Suprapubic skin (tissue), 4 donors: ENCODE measurements around the gene ETV2. TPM values are rescaled to one million over a fixed set of nuclear protein-coding genes. Genes with fewer than 3 reads are reported as not detected.

Experiments used
- DNase-seq, 2 donors: peaks; one replicate each; pipeline ENCODE4 v3.0.0-alpha.2; 2019; ENCODE audit warnings: low spot score in 2 of 2
- H3K27ac ChIP-seq: fragments of 200-600 bp; sonication (generic); one replicate; pipeline ENCODE4 v1.5.1; 2019
- H3K27me3 ChIP-seq: fragments of 200-600 bp; sonication (generic); one replicate; pipeline ENCODE4 v1.5.1; 2019
- H3K36me3 ChIP-seq: fragments of 200-600 bp; sonication (generic); one replicate; pipeline ENCODE4 v1.5.1; 2019
- H3K4me1 ChIP-seq: fragments of 200-600 bp; sonication (generic); one replicate; pipeline ENCODE4 v1.5.1; 2019
- H3K4me3 ChIP-seq: fragments of 200-600 bp; sonication (generic); one replicate; pipeline ENCODE4 v1.5.1; 2019; ENCODE audit warnings: mild to moderate bottlenecking
- H3K9me3 ChIP-seq: fragments of 200-600 bp; sonication (generic); one replicate; pipeline ENCODE4 v1.5.1; 2019
- CTCF ChIP-seq, 2 donors: fragments of 200-600 bp in 1 of 2; fragments of 450-650 bp in 1 of 2; sonication (generic) in 1 of 2; IDR thresholded peaks; one replicate each; pipeline ENCODE4 v1.5.1; 2016 to 2019; ENCODE audit warnings: antibody characterized with exemption in 2 of 2, mild to moderate bottlenecking in 1 of 2, moderate library complexity in 1 of 2
- EP300 ChIP-seq: sonication (generic); formaldehyde crosslinking; IDR thresholded peaks from one replicate; pipeline ENCODE4 v1.6.1; 2017; ENCODE audit warnings: antibody characterized with exemption
- POLR2A ChIP-seq, 2 donors: fragments of 450-650 bp; IDR thresholded peaks; one replicate each; pipeline ENCODE4 v1.6.1; 2017; ENCODE audit warnings: antibody characterized with exemption in 2 of 2, mild to moderate bottlenecking in 2 of 2, moderate library complexity in 2 of 2
- POLR2AphosphoS5 ChIP-seq, 3 donors: sonication (generic); formaldehyde crosslinking; IDR thresholded peaks; one replicate each; pipeline ENCODE4 v1.6.1; 2017; ENCODE audit warnings: antibody characterized with exemption in 3 of 3
- WGBS: methylation state at CpG from one replicate; pipeline ENCODE4 v1.1.5; 2018; 5-methylcytosine and 5-hydroxymethylcytosine counted together
- total RNA-seq, 4 donors: library from RNA; depleted of rRNA; stranded (reverse); fragments of >200 nt; gene quantifications; one replicate each; pipeline ENCODE4 v1.1.0, GENCODE V29; 2016

The ETV2 gene
- total RNA-seq, 4 donors from 2014 or later: 1.0 to 4.0 (median 1.9) TPM

DNA sequence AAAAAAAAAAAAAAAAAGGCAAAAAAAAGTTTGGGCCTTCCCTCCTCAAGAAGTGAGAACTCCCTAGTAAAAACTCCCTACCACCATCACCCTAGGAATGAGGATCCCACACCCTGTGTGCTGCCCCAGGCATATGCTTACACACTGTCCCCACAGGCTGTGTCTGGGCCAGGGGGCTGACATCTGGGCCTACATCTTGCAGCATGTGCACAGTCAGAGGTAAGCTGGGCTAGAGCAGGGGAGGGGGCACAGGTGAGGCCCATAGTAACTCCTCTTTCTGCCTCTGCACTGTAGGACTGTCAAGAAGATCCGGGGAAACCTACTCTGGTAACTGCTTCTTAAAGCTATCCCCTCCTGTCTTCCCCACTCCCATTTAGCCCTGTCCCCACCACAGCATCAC lies 28.0 kb upstream of the ETV2 start:
- Histone ChIP-seq H3K4me3 (no peak overlapping the region), H3K4me1 (peaks cover 12% of the 10 kb centered on the region), H3K9me3 (no peaks in the 10 kb centered on the region), H3K27me3 (no peaks in the 10 kb centered on the region), H3K27ac (no peak overlapping the region), H3K36me3 (peaks cover 36% of the 10 kb centered on the region)
- no peak for TF ChIP-seq CTCF (IDR thresholded peaks at IDR 0.05)
- TF ChIP-seq EP300: no peak
- 67% methylated on average over 1 of the region's 1 CpG for WGBS
- no peak for DNase-seq

- Histone ChIP-seq H3K27ac (no peak overlapping the region), H3K36me3 (peaks cover 51% of the 10 kb centered on the region), H3K9me3 (no peaks in the 10 kb centered on the region), H3K27me3 (no peaks in the 10 kb centered on the region), H3K4me3 (no peak overlapping the region), H3K4me1 (peaks cover 12% of the 10 kb centered on the region)
- 85% methylated on average over 11 of the region's 17 CpGs for WGBS
- no peak for TF ChIP-seq CTCF (IDR thresholded peaks at IDR 0.05)
- no peak for TF ChIP-seq EP300
- no peak for TF ChIP-seq POLR2A (IDR thresholded peaks at IDR 0.05)
- TF ChIP-seq POLR2AphosphoS5 (IDR thresholded peaks at IDR 0.05): no peak
- no peak for DNase-seq
Measured at GRCh38 chr19:35615036-35615435, 26.5 kb upstream of the ETV2 start.

- H3K9me3 ChIP-seq: no peaks in the 10 kb centered on the region
- peaks cover 63% of the 10 kb centered on the region for H3K36me3 ChIP-seq
- H3K4me3 ChIP-seq: no peak overlapping the region
- no peaks in the 10 kb centered on the region for H3K4me1 ChIP-seq
- TF ChIP-seq POLR2A (IDR thresholded peaks at IDR 0.05) (no peak), POLR2AphosphoS5 (IDR thresholded peaks at IDR 0.05) (no peak), CTCF (IDR thresholded peaks at IDR 0.05) (no peak), EP300 (no peak)
- 80% methylated on average over 6 of the region's 7 CpGs for WGBS
- DNase-seq: no peak
- H3K27me3 ChIP-seq: no peaks in the 10 kb centered on the region
- H3K27ac ChIP-seq: no peak overlapping the region
Measured at GRCh38 chr19:35618857-35619256, 22.7 kb upstream of the ETV2 start.

- TF ChIP-seq POLR2AphosphoS5 (IDR thresholded peaks at IDR 0.05) (no peak), EP300 (no peak), POLR2A (IDR thresholded peaks at IDR 0.05) (no peak), CTCF (IDR thresholded peaks at IDR 0.05) (no peak)
- H3K27me3 ChIP-seq: no peaks in the 10 kb centered on the region
- peaks cover 63% of the 10 kb centered on the region for H3K36me3 ChIP-seq
- no peaks in the 10 kb centered on the region for H3K9me3 ChIP-seq
- H3K27ac ChIP-seq: no peak overlapping the region
- H3K4me1 ChIP-seq: no peaks in the 10 kb centered on the region
- no peak overlapping the region for H3K4me3 ChIP-seq
- DNase-seq: no peak
- WGBS: 95% methylated on average over 10 of the region's 12 CpGs
Measured at GRCh38 chr19:35619290-35619923, 22.1 kb upstream of the ETV2 start.

DNA sequence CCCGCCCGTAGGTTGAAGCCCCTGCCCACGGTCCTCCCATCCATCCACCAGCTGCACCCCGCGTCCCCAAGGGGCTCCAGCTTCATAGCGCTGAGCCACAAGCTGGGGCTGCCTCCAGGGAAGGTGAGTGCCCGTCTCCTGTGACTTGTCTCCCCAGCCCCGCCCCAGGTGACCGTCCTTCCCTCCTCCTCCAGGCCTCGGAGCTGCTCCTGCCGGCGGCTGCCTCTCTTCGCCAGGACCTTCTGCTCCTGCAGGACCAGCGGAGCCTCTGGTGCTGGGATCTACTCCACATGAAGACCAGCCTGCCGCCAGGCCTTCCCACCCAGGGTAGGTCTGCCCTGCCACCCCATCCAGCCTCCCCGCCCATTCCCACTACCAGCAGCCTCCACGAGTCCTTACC lies 21.5 kb upstream of the ETV2 start:
- Histone ChIP-seq H3K4me1 (no peaks in the 10 kb centered on the region), H3K27ac (no peak overlapping the region), H3K27me3 (no peaks in the 10 kb centered on the region), H3K36me3 (peaks cover 61% of the 10 kb centered on the region), H3K4me3 (no peak overlapping the region), H3K9me3 (no peaks in the 10 kb centered on the region)
- TF ChIP-seq POLR2A (IDR thresholded peaks at IDR 0.05): no peak
- no peak for TF ChIP-seq EP300
- no peak for TF ChIP-seq POLR2AphosphoS5 (IDR thresholded peaks at IDR 0.05)
- TF ChIP-seq CTCF (IDR thresholded peaks at IDR 0.05): no peak
- 94% methylated on average over 17 of the region's 17 CpGs for WGBS
- DNase-seq: no peak
